ENCODE data around the gene ANXA8. TPM values are rescaled to one million over a fixed set of nuclear protein-coding genes. Genes with fewer than 3 reads are reported as not detected.

The ANXA8 gene
- total RNA-seq, 1 experiment from 2014 or later: 0.22 TPM

DNA sequence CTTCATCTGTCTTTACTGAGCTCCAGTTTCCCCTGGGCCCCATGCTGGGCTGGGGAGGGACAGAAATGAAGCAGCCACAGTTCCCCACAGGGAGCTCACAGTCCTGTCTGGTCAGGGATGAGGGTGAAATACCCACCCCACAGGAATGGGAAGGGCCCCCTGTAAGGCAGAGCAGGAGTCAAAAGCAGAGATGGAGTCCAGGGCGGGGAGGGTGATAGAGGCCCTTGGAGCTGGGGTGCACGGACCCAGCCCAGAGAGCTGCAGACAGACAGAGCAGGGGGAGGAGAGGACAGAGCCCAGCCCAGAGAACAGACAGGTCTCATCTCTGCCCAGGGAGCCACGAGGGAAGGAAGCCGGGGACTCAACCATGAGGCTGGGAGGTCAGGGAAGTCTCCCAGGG lies 64.9 kb downstream of the ANXA8 start:
- Histone ChIP-seq H4K5ac (ENCODE audit: insufficient read length, low read depth, low read length) (no peak overlapping the region), H3K14ac (ENCODE audit: insufficient read depth, low read length) (no peak overlapping the region; the same call in 1 of the 2 replicates), H4K8ac (replicated peaks; ENCODE audit: insufficient read length, low read depth, low read length) (no peak overlapping the region), H2AFZ (ENCODE audit: low read length) (no peak overlapping the region), H2BK12ac (ENCODE audit: insufficient read length, low read depth, low read length) (no peak overlapping the region), H2BK15ac (ENCODE audit: low read depth, low read length) (no peak overlapping the region), H3K27me3 (ENCODE audit: insufficient read depth, low read length) (no peaks in the 10 kb centered on the region), H2BK20ac (ENCODE audit: low read depth, low read length, poor library complexity, severe bottlenecking) (no peak overlapping the region), H3K27ac (ENCODE audit: insufficient read length, low read depth, low read length) (no peak overlapping the region), H2AK5ac (ENCODE audit: insufficient read length, low read length) (no peak overlapping the region), H3K23me2 (ENCODE audit: insufficient read length, low read depth, low read length, poor library complexity, severe bottlenecking) (no peaks in the 10 kb centered on the region), H2BK120ac (ENCODE audit: low read depth, low read length, poor library complexity, severe bottlenecking) (no peak overlapping the region), H3K9ac (ENCODE audit: extremely low read depth, insufficient read length, low read length) (no peak overlapping the region), H3K4ac (ENCODE audit: low read depth, low read length) (no peak overlapping the region), H3T11ph (ENCODE audit: low read length) (no peak overlapping the region), H3K56ac (ENCODE audit: insufficient read length, low read depth, low read length) (no peak overlapping the region), H3K4me2 (ENCODE audit: insufficient read depth, insufficient read length, low read length) (no peak overlapping the region), H3K23ac (ENCODE audit: insufficient read length, low read depth, low read length) (no peak overlapping the region), H3K79me2 (ENCODE audit: insufficient read depth, low read length) (no peaks in the 10 kb centered on the region), H3K79me1 (ENCODE audit: insufficient read depth, low read depth, low read length, poor library complexity, severe bottlenecking) (no peaks in the 10 kb centered on the region), H2BK5ac (ENCODE audit: insufficient read length, low read length) (no peak overlapping the region), H3K9me3 (ENCODE audit: control insufficient read depth, low read depth, low read length) (no peaks in the 10 kb centered on the region), H3K18ac (ENCODE audit: insufficient read length, low read depth, low read length) (no peak overlapping the region), H3K4me1 (ENCODE audit: insufficient read depth, low read length) (no peaks in the 10 kb centered on the region; the same call in 1 of the 2 replicates), H4K20me1 (ENCODE audit: control insufficient read depth, insufficient read depth, insufficient read length) (no peaks in the 10 kb centered on the region), H4K91ac (ENCODE audit: insufficient read length, low read depth, low read length) (no peak overlapping the region)
- H3K27me3 Mint-ChIP-seq (ENCODE audit: low read depth): peaks cover 5% of the 10 kb centered on the region
- WGBS (ENCODE audit: extremely low coverage, insufficient read length, low lambda C conversion rate): no CpG with 5 or more reads among the region's 4 CpGs
- DNase-seq: peak; percentile 13
- peaks cover 13 to 15% of the 10 kb centered on the region in 2 experiments for H3K4me1 Mint-ChIP-seq
- TF ChIP-seq, protein P1, sequence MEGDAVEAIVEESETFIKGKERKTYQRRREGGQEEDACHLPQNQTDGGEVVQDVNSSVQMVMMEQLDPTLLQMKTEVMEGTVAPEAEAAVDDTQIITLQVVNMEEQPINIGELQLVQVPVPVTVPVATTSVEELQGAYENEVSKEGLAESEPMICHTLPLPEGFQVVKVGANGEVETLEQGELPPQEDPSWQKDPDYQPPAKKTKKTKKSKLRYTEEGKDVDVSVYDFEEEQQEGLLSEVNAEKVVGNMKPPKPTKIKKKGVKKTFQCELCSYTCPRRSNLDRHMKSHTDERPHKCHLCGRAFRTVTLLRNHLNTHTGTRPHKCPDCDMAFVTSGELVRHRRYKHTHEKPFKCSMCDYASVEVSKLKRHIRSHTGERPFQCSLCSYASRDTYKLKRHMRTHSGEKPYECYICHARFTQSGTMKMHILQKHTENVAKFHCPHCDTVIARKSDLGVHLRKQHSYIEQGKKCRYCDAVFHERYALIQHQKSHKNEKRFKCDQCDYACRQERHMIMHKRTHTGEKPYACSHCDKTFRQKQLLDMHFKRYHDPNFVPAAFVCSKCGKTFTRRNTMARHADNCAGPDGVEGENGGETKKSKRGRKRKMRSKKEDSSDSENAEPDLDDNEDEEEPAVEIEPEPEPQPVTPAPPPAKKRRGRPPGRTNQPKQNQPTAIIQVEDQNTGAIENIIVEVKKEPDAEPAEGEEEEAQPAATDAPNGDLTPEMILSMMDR (conservative IDR thresholded peaks at IDR 0.05): no peak
- peak overlapping the region in 1 of 3 experiments; percentile 32; a peak in 1 of 7 replicates for H3K27ac Mint-ChIP-seq
- H3K36me3 Mint-ChIP-seq (ENCODE audit: insufficient read depth in 1 of 3, low read depth in 3 of 3): no peaks in the 10 kb centered on the region
- H3K9me3 Mint-ChIP-seq: no peaks in the 10 kb centered on the region
- H3K4me3 Mint-ChIP-seq: no peak overlapping the region
